ENCODE measurements around the gene MTCL1.

Gene MTCL1

DNA sequence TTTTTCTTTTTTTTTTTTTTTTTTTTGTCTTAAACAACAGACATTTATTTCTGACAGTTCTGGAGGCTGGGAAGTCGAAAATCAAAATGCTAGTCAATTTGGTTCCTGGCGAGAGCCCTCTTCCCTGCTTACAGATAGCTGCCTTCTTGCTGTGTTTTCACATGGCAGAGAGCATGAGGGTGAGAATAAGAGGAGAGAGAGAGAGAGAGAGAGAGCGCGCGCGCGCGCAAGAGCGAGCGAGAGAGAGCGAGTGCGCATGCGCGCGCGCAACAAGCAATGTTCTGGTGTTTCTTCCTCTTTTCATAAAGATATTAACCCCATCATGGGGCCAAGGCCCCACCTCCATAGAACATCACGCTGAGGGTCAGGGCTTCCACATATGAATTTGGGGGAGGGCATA is 20.9 kb downstream of the MTCL1 start:
- Histone ChIP-seq H3K9me3 (ENCODE audit: low read length) (no peaks in the 10 kb centered on the region), H3K79me2 (ENCODE audit: insufficient read depth, low read length) (peaks cover 28% of the 10 kb centered on the region), H3K9ac (ENCODE audit: low read length) (peak overlapping the region; percentile 35), H3K9me2 (ENCODE audit: low read depth, low read length) (no peaks in the 10 kb centered on the region), H4K20me1 (ENCODE audit: insufficient read depth, low read length) (no peaks in the 10 kb centered on the region), H3K4me3 (ENCODE audit: low read depth, low read length, poor library complexity, severe bottlenecking) (peak overlapping the region; percentile 27), H3K4me1 (ENCODE audit: insufficient read depth, low read length, severe bottlenecking) (peaks cover 86% of the 10 kb centered on the region), H3K27me3 (ENCODE audit: insufficient read depth, low read length) (no peaks in the 10 kb centered on the region), H3K36me3 (ENCODE audit: insufficient read depth, low read length) (peaks cover 48% of the 10 kb centered on the region), H3K4me2 (ENCODE audit: low read length) (peak overlapping the region; percentile 52), H3K27ac (ENCODE audit: low read depth, low read length, poor library complexity, severe bottlenecking) (peak overlapping the region; percentile 94), H2AFZ (ENCODE audit: low read length) (peak overlapping the region; percentile 36; the same call in 1 of the 2 replicates), H3F3A (ENCODE audit: insufficient read depth, low read length) (peaks cover 15% of the 10 kb centered on the region; the same call in 1 of the 2 replicates)
- no peak for TF ChIP-seq CTCF (IDR thresholded peaks at IDR 0.05; ENCODE audit: low read length)
- TF ChIP-seq EZH2 (IDR thresholded peaks at IDR 0.05; ENCODE audit: borderline replicate concordance, low read length): no peak

- no peaks in the 10 kb centered on the region for H4K20me1 ChIP-seq (ENCODE audit: insufficient read depth, low read length)
- no peak for TF ChIP-seq CTCF (IDR thresholded peaks at IDR 0.05; ENCODE audit: low read length)
- no peak for TF ChIP-seq EZH2 (IDR thresholded peaks at IDR 0.05; ENCODE audit: borderline replicate concordance, low read length)
These were observed 21.8 kb downstream of the MTCL1 start for GRCh38 chr18:8726963-8727705.

DNA sequence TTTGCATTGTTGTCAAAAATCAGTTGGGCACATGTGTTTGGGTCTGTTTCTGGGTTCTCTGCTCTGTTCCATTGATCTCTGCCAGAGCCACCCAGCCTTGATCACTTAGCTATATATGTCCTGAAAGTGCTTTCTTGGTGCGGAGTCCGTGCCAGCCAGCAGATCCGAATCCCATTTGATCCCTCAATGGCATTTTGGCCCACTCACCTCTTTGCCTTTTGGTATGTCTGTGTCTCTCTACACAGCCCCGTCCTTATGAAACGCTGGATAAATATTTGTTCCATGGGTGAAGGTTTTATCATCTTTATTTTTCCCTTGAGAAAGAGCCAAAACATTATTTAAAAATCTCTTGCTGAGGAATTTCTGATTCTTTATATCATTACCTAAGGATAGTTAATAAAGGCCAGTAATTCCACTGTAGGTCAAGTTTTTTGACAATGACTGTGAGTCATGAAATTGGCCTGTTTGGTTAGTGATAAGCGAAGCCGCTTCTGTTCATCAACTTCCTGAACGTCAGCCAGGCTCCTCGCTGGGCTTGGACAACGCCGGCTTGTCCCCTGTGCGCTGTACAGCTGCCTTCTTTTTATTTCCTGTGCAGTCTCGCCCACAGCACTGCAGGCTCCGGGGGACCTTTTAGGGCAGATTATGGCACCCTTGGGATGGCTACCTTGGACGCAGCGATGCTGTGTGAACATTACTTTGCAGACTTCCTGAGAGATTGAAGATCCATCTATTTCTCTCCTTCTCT is 24.9 kb downstream of the MTCL1 start:
- Histone ChIP-seq H3K79me2 (ENCODE audit: insufficient read depth, low read length) (peaks cover 28% of the 10 kb centered on the region), H2AFZ (ENCODE audit: low read length) (no peak overlapping the region), H3K27ac (ENCODE audit: low read depth, low read length, poor library complexity, severe bottlenecking) (peak overlapping the region; percentile 94), H3K27me3 (ENCODE audit: insufficient read depth, low read length) (no peaks in the 10 kb centered on the region), H3K36me3 (ENCODE audit: insufficient read depth, low read length) (peaks cover 39% of the 10 kb centered on the region), H3K9me2 (ENCODE audit: low read depth, low read length) (no peaks in the 10 kb centered on the region), H3F3A (ENCODE audit: insufficient read depth, low read length) (peaks cover 10% of the 10 kb centered on the region; the same call in 1 of the 2 replicates), H3K9me3 (ENCODE audit: low read length) (no peaks in the 10 kb centered on the region), H3K4me1 (ENCODE audit: insufficient read depth, low read length, severe bottlenecking) (peaks cover 53% of the 10 kb centered on the region), H3K4me2 (ENCODE audit: low read length) (no peak overlapping the region), H3K4me3 (ENCODE audit: low read depth, low read length, poor library complexity, severe bottlenecking) (no peak overlapping the region), H4K20me1 (ENCODE audit: insufficient read depth, low read length) (no peaks in the 10 kb centered on the region), H3K9ac (ENCODE audit: low read length) (no peak overlapping the region)
- TF ChIP-seq EZH2 (IDR thresholded peaks at IDR 0.05; ENCODE audit: borderline replicate concordance, low read length) (no peak), CTCF (IDR thresholded peaks at IDR 0.05; ENCODE audit: low read length) (no peak)

More at GRCh38 chr18:8726963-8727705, 21.8 kb downstream of the MTCL1 start:
- Histone ChIP-seq H2AFZ (ENCODE audit: low read length) (peak overlapping the region; percentile 36; the same call in 1 of the 2 replicates), H3K27ac (ENCODE audit: low read depth, low read length, poor library complexity, severe bottlenecking) (peak overlapping the region; percentile 94), H3F3A (ENCODE audit: insufficient read depth, low read length) (peaks cover 15% of the 10 kb centered on the region; the same call in 1 of the 2 replicates), H3K79me2 (ENCODE audit: insufficient read depth, low read length) (peaks cover 28% of the 10 kb centered on the region), H3K4me3 (ENCODE audit: low read depth, low read length, poor library complexity, severe bottlenecking) (peak overlapping the region; percentile 27), H3K9me3 (ENCODE audit: low read length) (no peaks in the 10 kb centered on the region), H3K4me1 (ENCODE audit: insufficient read depth, low read length, severe bottlenecking) (peaks cover 78% of the 10 kb centered on the region), H3K9me2 (ENCODE audit: low read depth, low read length) (no peaks in the 10 kb centered on the region), H3K9ac (ENCODE audit: low read length) (peak overlapping the region; percentile 35), H3K4me2 (ENCODE audit: low read length) (peak overlapping the region; percentile 52), H3K36me3 (ENCODE audit: insufficient read depth, low read length) (peaks cover 39% of the 10 kb centered on the region), H3K27me3 (ENCODE audit: insufficient read depth, low read length) (no peaks in the 10 kb centered on the region)
